H9 (cell line): ENCODE measurements around the gene TMEM17. TPM values are rescaled to one million over a fixed set of nuclear protein-coding genes. Genes with fewer than 3 reads are reported as not detected.

Experiments
- DNase-seq: peaks from one replicate; pipeline ENCODE4 v3.0.0-alpha.2; 2017
- H2AFZ ChIP-seq: one replicate; pipeline ENCODE4 v1.6.1; 2013; ENCODE audit warnings: mild to moderate bottlenecking, low read length, control low read depth, moderate library complexity
- H2AK5ac ChIP-seq: 2 replicates; pipeline ENCODE4 v1.6.1; 2013; ENCODE audit warnings: low read length, control low read depth, mixed read lengths; ENCODE audit not compliant: insufficient read length
- H2BK120ac ChIP-seq: one replicate; pipeline ENCODE4 v1.6.1; 2013; ENCODE audit warnings: low read depth, mild to moderate bottlenecking, low read length, control low read depth, inconsistent platforms; ENCODE audit not compliant: poor library complexity, severe bottlenecking
- H2BK12ac ChIP-seq: 2 replicates; pipeline ENCODE4 v1.6.1; 2013; ENCODE audit warnings: low read length, control low read depth, mixed read lengths, low read depth; ENCODE audit not compliant: insufficient read length
- H2BK15ac ChIP-seq: 2 replicates; pipeline ENCODE4 v1.6.1; 2013; ENCODE audit warnings: low read depth, low read length, control low read depth
- H2BK20ac ChIP-seq: one replicate; pipeline ENCODE4 v1.6.1; 2013; ENCODE audit warnings: low read depth, mild to moderate bottlenecking, low read length, control low read depth, inconsistent platforms; ENCODE audit not compliant: poor library complexity, severe bottlenecking
- H2BK5ac ChIP-seq: 2 replicates; pipeline ENCODE4 v1.6.1; 2013; ENCODE audit warnings: low read length, control low read depth, mixed read lengths; ENCODE audit not compliant: insufficient read length
- H3K14ac ChIP-seq: 2 replicates; pipeline ENCODE4 v1.6.1; 2013; ENCODE audit warnings: low read length, control low read depth; ENCODE audit not compliant: insufficient read depth
- H3K18ac ChIP-seq: 2 replicates; pipeline ENCODE4 v1.6.1; 2013; ENCODE audit warnings: low read depth, mild to moderate bottlenecking, mixed read lengths, low read length, control low read depth; ENCODE audit not compliant: insufficient read length
- H3K23ac ChIP-seq: 2 replicates; pipeline ENCODE4 v1.6.1; 2013; ENCODE audit warnings: low read length, control low read depth, mixed read lengths, low read depth; ENCODE audit not compliant: insufficient read length
- H3K23me2 ChIP-seq: 2 replicates; pipeline ENCODE4 v1.6.1; 2013; ENCODE audit warnings: low read depth, mild to moderate bottlenecking, mixed read lengths, low read length, control low read depth; ENCODE audit not compliant: insufficient read length, poor library complexity, severe bottlenecking
- H3K27ac ChIP-seq: 2 replicates; pipeline ENCODE4 v1.5.1; 2013; ENCODE audit warnings: low read length, control low read depth, mixed read lengths, low read depth; ENCODE audit not compliant: insufficient read length
- H3K27me3 ChIP-seq: 2 replicates; pipeline ENCODE4 v1.6.1; 2013; ENCODE audit warnings: low read length, control low read depth, inconsistent platforms; ENCODE audit not compliant: insufficient read depth
- H3K4ac ChIP-seq: 2 replicates; pipeline ENCODE4 v1.6.1; 2013; ENCODE audit warnings: low read depth, mild to moderate bottlenecking, control low read depth, inconsistent platforms, low read length, moderate library complexity
- H3K4me1 ChIP-seq: 2 replicates; pipeline ENCODE4 v1.6.1; 2013; ENCODE audit warnings: low read length, control low read depth, inconsistent platforms; ENCODE audit not compliant: insufficient read depth
- H3K4me2 ChIP-seq: 2 replicates; pipeline ENCODE4 v1.6.1; 2013; ENCODE audit warnings: low read length, control low read depth, mixed read lengths; ENCODE audit not compliant: insufficient read length, insufficient read depth
- H3K56ac ChIP-seq: 2 replicates; pipeline ENCODE4 v1.6.1; 2013; ENCODE audit warnings: low read depth, mild to moderate bottlenecking, mixed read lengths, low read length, control low read depth; ENCODE audit not compliant: insufficient read length
- H3K79me1 ChIP-seq: 2 replicates; pipeline ENCODE4 v1.6.1; 2013; ENCODE audit warnings: low read depth, mild to moderate bottlenecking, moderate library complexity, low read length, control low read depth, inconsistent platforms; ENCODE audit not compliant: insufficient read depth, poor library complexity, severe bottlenecking
- H3K79me2 ChIP-seq: 2 replicates; pipeline ENCODE4 v1.6.1; 2013; ENCODE audit warnings: low read length, control low read depth, inconsistent platforms; ENCODE audit not compliant: insufficient read depth
- H3K9ac ChIP-seq: 2 replicates; pipeline ENCODE4 v1.6.1; 2013; ENCODE audit warnings: low read length, control low read depth, mixed read lengths; ENCODE audit not compliant: insufficient read length; ENCODE audit errors: extremely low read depth
- H3K9me3 ChIP-seq: one replicate; pipeline ENCODE4 v1.6.1; 2013; ENCODE audit warnings: low read depth, low read length, inconsistent platforms; ENCODE audit not compliant: control insufficient read depth
- H3T11ph ChIP-seq: one replicate; pipeline ENCODE4 v1.6.1; 2013; ENCODE audit warnings: mild to moderate bottlenecking, low read length, control low read depth, inconsistent platforms
- H4K20me1 ChIP-seq: one replicate; pipeline ENCODE4 v1.6.1; 2013; ENCODE audit not compliant: control insufficient read depth, insufficient read length, insufficient read depth
- H4K5ac ChIP-seq: 2 replicates; pipeline ENCODE4 v1.6.1; 2013; ENCODE audit warnings: low read depth, mild to moderate bottlenecking, mixed read lengths, low read length, control low read depth; ENCODE audit not compliant: insufficient read length
- H4K8ac ChIP-seq: replicated peaks from 2 replicates; pipeline ENCODE4 v1.6.1; 2013; ENCODE audit warnings: low read length, control low read depth, mixed read lengths, low read depth; ENCODE audit not compliant: insufficient read length
- H4K91ac ChIP-seq: 2 replicates; pipeline ENCODE4 v1.6.1; 2013; ENCODE audit warnings: low read depth, mild to moderate bottlenecking, moderate library complexity, mixed read lengths, low read length, control low read depth; ENCODE audit not compliant: insufficient read length
- H3K27ac Mint-ChIP-seq, 3 experiments: 2 replicates in 2 of 3; 3 replicates in 1 of 3; pipeline ENCODE4 v1.8.0; 2020 to 2021; ENCODE audit warnings: mixed read lengths in 3 of 3, mild to moderate bottlenecking in 1 of 3, moderate library complexity in 1 of 3
- H3K27me3 Mint-ChIP-seq: 2 replicates; pipeline ENCODE4 v1.8.0; 2021; ENCODE audit warnings: low read depth, mild to moderate bottlenecking, moderate library complexity, mixed read lengths
- H3K36me3 Mint-ChIP-seq, 3 experiments: 2 replicates in 2 of 3; 3 replicates in 1 of 3; pipeline ENCODE4 v1.8.0; 2020 to 2021; ENCODE audit warnings: low read depth in 3 of 3, mixed read lengths in 3 of 3; ENCODE audit not compliant: insufficient read depth in 1 of 3
- H3K4me1 Mint-ChIP-seq, 2 experiments: 2 replicates each; pipeline ENCODE4 v1.8.0; 2020; ENCODE audit warnings: mixed read lengths in 2 of 2
- H3K4me3 Mint-ChIP-seq, 2 experiments: 2 replicates in 1 of 2; 3 replicates in 1 of 2; pipeline ENCODE4 v1.8.0; 2020 to 2021; ENCODE audit warnings: mild to moderate bottlenecking in 2 of 2, mixed read lengths in 2 of 2, moderate library complexity in 1 of 2
- H3K9me3 Mint-ChIP-seq, 2 experiments: 2 replicates in 1 of 2; 3 replicates in 1 of 2; pipeline ENCODE4 v1.8.0; 2020; ENCODE audit warnings: mild to moderate bottlenecking in 2 of 2, mixed read lengths in 2 of 2, moderate library complexity in 1 of 2
- WGBS: extraction: QIAGEN DNeasy Blood & Tissue Kit; methylation state at CpG from one replicate; pipeline ENCODE4 v1.1.7; 2013; ENCODE audit warnings: missing lambda C conversion rate, low lambda C conversion rate, mixed read lengths; ENCODE audit not compliant: insufficient read length; ENCODE audit errors: extremely low coverage; 5-methylcytosine and 5-hydroxymethylcytosine counted together
- total RNA-seq: library from RNA; stranded (reverse); gene quantifications from 2 replicates; pipeline ENCODE4 v1.2.1, GENCODE V29; 2021
- TF ChIP-seq, protein P1 (sequence below): fragments of 200-600 bp; sonication (generic); conservative IDR thresholded peaks from 3 replicates; pipeline ENCODE4 v1.8.0; 2021; ENCODE audit warnings: antibody characterized with exemption, mild to moderate bottlenecking

TMEM17 gene
- total RNA-seq, 1 experiment from 2014 or later, result 1.3 TPM

DNA sequence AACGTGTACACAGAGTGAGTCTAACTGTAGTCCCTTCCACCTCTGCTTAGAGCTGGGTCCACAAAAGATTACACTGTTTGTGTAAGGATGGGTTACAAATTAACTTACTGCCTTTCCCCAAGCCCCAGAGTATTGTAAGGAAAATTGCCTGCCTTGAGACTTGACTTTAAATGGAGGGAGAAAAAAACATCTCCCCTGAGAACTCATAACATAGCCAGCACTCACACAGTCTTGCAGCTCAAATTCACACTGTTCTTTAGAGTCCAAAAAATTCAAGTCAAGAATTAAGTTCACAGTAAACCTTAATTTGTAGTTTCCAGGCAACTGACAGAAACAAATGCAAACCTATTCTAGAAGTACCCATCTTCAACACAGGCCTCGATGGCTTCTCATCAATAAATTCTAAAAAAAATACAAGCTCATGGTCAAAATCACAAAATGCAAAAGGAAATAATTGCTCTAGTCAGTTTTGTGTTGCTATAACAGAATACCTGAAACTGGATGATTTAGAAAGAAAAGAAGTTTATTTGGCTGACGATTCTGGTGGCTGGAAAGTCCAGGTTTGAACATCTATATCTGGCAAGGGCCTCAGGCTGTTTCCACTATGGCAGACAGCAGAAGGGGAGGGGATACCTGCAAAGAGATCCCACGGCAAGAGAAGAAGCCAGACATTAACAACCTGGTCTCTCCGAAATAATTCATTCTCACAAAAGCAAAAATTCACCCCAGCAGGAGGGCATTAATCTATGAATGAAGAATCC lies 34.6 kb upstream of the TMEM17 start:
- Histone ChIP-seq H3K79me2 (no peaks in the 10 kb centered on the region), H3K14ac (no peak overlapping the region), H4K5ac (no peak overlapping the region), H4K20me1 (no peaks in the 10 kb centered on the region), H2BK120ac (no peak overlapping the region), H2AFZ (no peak overlapping the region), H3K23me2 (no peaks in the 10 kb centered on the region), H2BK5ac (no peak overlapping the region), H3K18ac (no peak overlapping the region), H4K8ac (no peak overlapping the region), H3K4me1 (no peaks in the 10 kb centered on the region), H3T11ph (no peak overlapping the region), H3K9ac (no peak overlapping the region), H3K79me1 (no peaks in the 10 kb centered on the region), H3K4me2 (no peak overlapping the region), H2BK12ac (no peak overlapping the region), H3K27me3 (no peaks in the 10 kb centered on the region), H3K9me3 (no peaks in the 10 kb centered on the region), H2AK5ac (no peak overlapping the region), H2BK15ac (no peak overlapping the region), H3K27ac (no peak overlapping the region), H3K23ac (no peak overlapping the region), H3K4ac (no peak overlapping the region), H2BK20ac (no peak overlapping the region), H4K91ac (no peak overlapping the region), H3K56ac (no peak overlapping the region)
- H3K9me3 Mint-ChIP-seq, result peaks cover 2 to 3% of the 10 kb centered on the region in 2 experiments; a peak in 2 of 5 replicates
- H3K4me3 Mint-ChIP-seq, result no peak overlapping the region
- H3K4me1 Mint-ChIP-seq, result peaks cover 14 to 16% of the 10 kb centered on the region in 2 experiments
- no peaks in the 10 kb centered on the region; the same call in 1 of the 2 replicates for H3K27me3 Mint-ChIP-seq
- WGBS, result no CpG with 5 or more reads among the region's 5 CpGs
- no peak for DNase-seq
- H3K36me3 Mint-ChIP-seq, result peaks cover 0 to 5% (median 0%) of the 10 kb centered on the region in 3 experiments; a peak in 2 of 7 replicates
- H3K27ac Mint-ChIP-seq, result no peak overlapping the region
- TF ChIP-seq, protein P1, sequence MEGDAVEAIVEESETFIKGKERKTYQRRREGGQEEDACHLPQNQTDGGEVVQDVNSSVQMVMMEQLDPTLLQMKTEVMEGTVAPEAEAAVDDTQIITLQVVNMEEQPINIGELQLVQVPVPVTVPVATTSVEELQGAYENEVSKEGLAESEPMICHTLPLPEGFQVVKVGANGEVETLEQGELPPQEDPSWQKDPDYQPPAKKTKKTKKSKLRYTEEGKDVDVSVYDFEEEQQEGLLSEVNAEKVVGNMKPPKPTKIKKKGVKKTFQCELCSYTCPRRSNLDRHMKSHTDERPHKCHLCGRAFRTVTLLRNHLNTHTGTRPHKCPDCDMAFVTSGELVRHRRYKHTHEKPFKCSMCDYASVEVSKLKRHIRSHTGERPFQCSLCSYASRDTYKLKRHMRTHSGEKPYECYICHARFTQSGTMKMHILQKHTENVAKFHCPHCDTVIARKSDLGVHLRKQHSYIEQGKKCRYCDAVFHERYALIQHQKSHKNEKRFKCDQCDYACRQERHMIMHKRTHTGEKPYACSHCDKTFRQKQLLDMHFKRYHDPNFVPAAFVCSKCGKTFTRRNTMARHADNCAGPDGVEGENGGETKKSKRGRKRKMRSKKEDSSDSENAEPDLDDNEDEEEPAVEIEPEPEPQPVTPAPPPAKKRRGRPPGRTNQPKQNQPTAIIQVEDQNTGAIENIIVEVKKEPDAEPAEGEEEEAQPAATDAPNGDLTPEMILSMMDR, result no peak
